ENCODE data around the gene ARPC5L. TPM values are rescaled to one million over a fixed set of nuclear protein-coding genes. Genes with fewer than 3 reads are reported as not detected.

ARPC5L gene
- total RNA-seq, 1 experiment from 2014 or later, result 47.2 TPM

DNA sequence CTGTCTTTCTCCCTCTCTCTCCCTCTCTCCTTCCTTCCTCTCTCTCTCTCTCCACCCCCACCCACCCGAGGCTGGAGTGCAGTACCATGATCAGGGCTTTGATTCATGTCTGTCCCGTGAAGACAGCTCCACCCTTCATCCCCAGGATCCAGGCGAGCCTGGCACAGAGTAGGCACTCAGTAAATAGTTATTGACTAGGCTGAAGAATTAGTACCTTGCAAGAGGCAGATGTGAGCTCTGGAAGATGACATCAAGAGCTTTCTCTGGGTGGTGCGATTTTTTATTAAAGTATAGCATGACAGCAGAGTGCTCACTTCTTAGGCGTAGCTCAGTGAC, 32.6 kb upstream of the ARPC5L start:
- DNase-seq (ENCODE audit: low spot score) (no peak), ATAC-seq (no peak)
- TF ChIP-seq ZNF416 (CRISPR knock-in tag; IDR thresholded peaks at IDR 0.05) (no peak), KAT7 (CRISPR knock-in tag; IDR thresholded peaks at IDR 0.05; ENCODE audit: borderline replicate concordance) (no peak), STAT6 (CRISPR knock-in tag; conservative IDR thresholded peaks at IDR 0.05; ENCODE audit: low read depth) (no peak), IRF1 (CRISPR knock-in tag; IDR thresholded peaks at IDR 0.05) (no peak), MLX (CRISPR knock-in tag; IDR thresholded peaks at IDR 0.05) (no peak), NFATC4 (CRISPR knock-in tag; IDR thresholded peaks at IDR 0.05) (no peak), ELF4 (CRISPR knock-in tag; IDR thresholded peaks at IDR 0.05; ENCODE audit: low read depth) (no peak), CREM (CRISPR knock-in tag; IDR thresholded peaks at IDR 0.05) (no peak), E2F1 (CRISPR knock-in tag; IDR thresholded peaks at IDR 0.05) (no peak), TCF7 (CRISPR knock-in tag; IDR thresholded peaks at IDR 0.05; ENCODE audit: low read depth) (no peak)
- TF ChIP-seq, protein P1, sequence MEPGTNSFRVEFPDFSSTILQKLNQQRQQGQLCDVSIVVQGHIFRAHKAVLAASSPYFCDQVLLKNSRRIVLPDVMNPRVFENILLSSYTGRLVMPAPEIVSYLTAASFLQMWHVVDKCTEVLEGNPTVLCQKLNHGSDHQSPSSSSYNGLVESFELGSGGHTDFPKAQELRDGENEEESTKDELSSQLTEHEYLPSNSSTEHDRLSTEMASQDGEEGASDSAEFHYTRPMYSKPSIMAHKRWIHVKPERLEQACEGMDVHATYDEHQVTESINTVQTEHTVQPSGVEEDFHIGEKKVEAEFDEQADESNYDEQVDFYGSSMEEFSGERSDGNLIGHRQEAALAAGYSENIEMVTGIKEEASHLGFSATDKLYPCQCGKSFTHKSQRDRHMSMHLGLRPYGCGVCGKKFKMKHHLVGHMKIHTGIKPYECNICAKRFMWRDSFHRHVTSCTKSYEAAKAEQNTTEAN (CRISPR knock-in tag; IDR thresholded peaks at IDR 0.05), result no peak
- TF ChIP-seq, protein P2, sequence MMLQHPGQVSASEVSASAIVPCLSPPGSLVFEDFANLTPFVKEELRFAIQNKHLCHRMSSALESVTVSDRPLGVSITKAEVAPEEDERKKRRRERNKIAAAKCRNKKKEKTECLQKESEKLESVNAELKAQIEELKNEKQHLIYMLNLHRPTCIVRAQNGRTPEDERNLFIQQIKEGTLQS (CRISPR knock-in tag; conservative IDR thresholded peaks at IDR 0.05), result no peak
- peaks cover 10% of the 10 kb centered on the region for H3K4me1 Mint-ChIP-seq
- H3K27ac Mint-ChIP-seq, result no peak overlapping the region
- POLR2A ChIA-PET, result interaction anchor here (0.8 to 1.5 kb wide), 2 partner anchors 50 to 52 kb away, joined by 3 read pairs; partner anchors contain the start of gene OLFML2A
- H3K27me3 Mint-ChIP-seq (ENCODE audit: low read depth), result peaks cover 8% of the 10 kb centered on the region; the same call in 1 of the 2 replicates
- CTCF ChIA-PET, result interaction anchor here (0.6 to 5.8 kb wide), 12 partner anchors 10 to 213 kb away, joined by 3 to 46 read pairs (median 6); partner anchors contain the start of genes OLFML2A and WDR38
- H3K9me3 Mint-ChIP-seq, result peaks cover 10% of the 10 kb centered on the region
- no peak overlapping the region for H3K4me3 Mint-ChIP-seq
- peaks cover 3% of the 10 kb centered on the region; the same call in 1 of the 2 replicates for H3K36me3 Mint-ChIP-seq

DNA sequence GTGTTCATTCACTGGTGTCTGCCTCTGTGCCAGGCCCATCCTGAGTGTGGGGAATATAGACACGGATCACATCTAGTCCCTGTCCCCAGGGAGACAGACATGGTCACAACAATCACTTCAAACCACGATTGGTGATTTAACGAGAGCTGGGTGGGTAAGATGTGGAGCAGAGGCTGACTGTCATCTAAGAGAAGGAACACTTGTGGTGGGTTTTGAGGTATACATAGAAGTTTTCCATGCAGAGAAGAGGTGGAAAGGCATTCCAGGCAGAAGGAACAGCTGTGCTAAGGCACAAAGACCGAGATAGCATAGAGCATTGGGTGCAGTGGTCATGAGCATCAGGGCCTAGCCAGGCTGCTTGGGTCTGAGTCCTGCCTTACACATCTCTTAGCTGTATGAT, 31.3 kb upstream of the ARPC5L start:
- peaks cover 8% of the 10 kb centered on the region; the same call in 1 of the 2 replicates for H3K27me3 Mint-ChIP-seq (ENCODE audit: low read depth)
- peaks cover 10% of the 10 kb centered on the region for H3K4me1 Mint-ChIP-seq
- CTCF ChIA-PET, result interaction anchor here (2.1 to 5.8 kb wide), 3 partner anchors 10 to 54 kb away, joined by 9 to 46 read pairs (median 28); partner anchors contain the start of genes OLFML2A and WDR38
- H3K27ac Mint-ChIP-seq, result no peak overlapping the region
- ATAC-seq (no peak), DNase-seq (ENCODE audit: low spot score) (no peak)
- no peak for TF ChIP-seq SOX15 (CRISPR knock-in tag; IDR thresholded peaks at IDR 0.05)
- TF ChIP-seq ATF2 (CRISPR knock-in tag; IDR thresholded peaks at IDR 0.05; ENCODE audit: borderline replicate concordance, low read depth), result no peak
- TF ChIP-seq, protein P3, sequence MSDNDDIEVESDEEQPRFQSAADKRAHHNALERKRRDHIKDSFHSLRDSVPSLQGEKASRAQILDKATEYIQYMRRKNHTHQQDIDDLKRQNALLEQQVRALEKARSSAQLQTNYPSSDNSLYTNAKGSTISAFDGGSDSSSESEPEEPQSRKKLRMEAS (CRISPR knock-in tag; IDR thresholded peaks at IDR 0.05), result no peak
- POLR2A ChIA-PET, result interaction anchor here (0.8 to 1.5 kb wide), 2 partner anchors 9 to 54 kb away, joined by 3 read pairs; partner anchors contain the start of gene OLFML2A
- H3K9me3 Mint-ChIP-seq, result peaks cover 7% of the 10 kb centered on the region
- peaks cover 3% of the 10 kb centered on the region; the same call in 1 of the 2 replicates for H3K36me3 Mint-ChIP-seq
- H3K4me3 Mint-ChIP-seq, result no peak overlapping the region
